Aorta (tissue), 5 donors: ENCODE data around the gene ATF6. TPM values are rescaled to one million over a fixed set of nuclear protein-coding genes. Genes with fewer than 3 reads are reported as not detected.

ENCODE experiments used
- ATAC-seq: fragments of 200-7000 bp; cut with Tn5 transposase; one replicate; pipeline ENCODE4 v1.9.1; 2022; ENCODE audit warnings: moderate library complexity; ENCODE audit not compliant: low FRiP score
- DNase-seq, 2 donors: peaks; one replicate each; pipeline ENCODE4 v3.0.0-alpha.2; 2020
- H3K27ac ChIP-seq, 2 donors: one replicate each; pipeline ENCODE4 v1.5.1; 2013; ENCODE audit warnings: low read length in 2 of 2, mild to moderate bottlenecking in 2 of 2, moderate library complexity in 2 of 2, control low read depth in 1 of 2, inconsistent platforms in 1 of 2, low read depth in 1 of 2
- H3K27me3 ChIP-seq, 2 donors: one replicate each; pipeline ENCODE4 v1.6.1; 2013; ENCODE audit warnings: control low read depth in 1 of 2, low read length in 1 of 2, mild to moderate bottlenecking in 1 of 2, moderate library complexity in 1 of 2; ENCODE audit not compliant: insufficient read depth in 2 of 2, control insufficient read depth in 1 of 2
- H3K36me3 ChIP-seq, 2 donors: one replicate each; pipeline ENCODE4 v1.6.1; 2013; ENCODE audit warnings: control low read depth in 1 of 2, low read length in 1 of 2, mild to moderate bottlenecking in 1 of 2; ENCODE audit not compliant: insufficient read depth in 2 of 2, control insufficient read depth in 1 of 2
- H3K4me1 ChIP-seq, 2 donors: one replicate each; pipeline ENCODE4 v1.6.1; 2013; ENCODE audit warnings: low read length in 2 of 2, control low read depth in 1 of 2, mild to moderate bottlenecking in 1 of 2, moderate library complexity in 1 of 2; ENCODE audit not compliant: insufficient read depth in 2 of 2, control insufficient read depth in 1 of 2
- H3K4me3 ChIP-seq, 2 donors: one replicate each; pipeline ENCODE4 v1.5.1; 2013; ENCODE audit warnings: low read length in 2 of 2, control low read depth in 1 of 2, mild to moderate bottlenecking in 1 of 2
- H3K9me3 ChIP-seq: one replicate; pipeline ENCODE4 v1.6.1; 2013; ENCODE audit warnings: mild to moderate bottlenecking, low read length; ENCODE audit not compliant: control insufficient read depth
- WGBS, 2 donors: extraction: QIAGEN DNeasy Blood & Tissue Kit; methylation state at CpG; one replicate each; pipeline ENCODE4 v1.1.7; 2013; 5-methylcytosine and 5-hydroxymethylcytosine counted together
- intact Hi-C, 2 donors: fragments of 100-400 bp; cut with DNase I; formaldehyde crosslinking; loops; one replicate each; pipeline versions ENCODE4 v1.14.2 to v1.15.0; 2022
- polyA plus RNA-seq, 2 donors: library from polyadenylated mRNA; stranded (reverse); fragments of 200-250 nt; gene quantifications; one replicate each; pipeline ENCODE4 v1.2.3, GENCODE V29; 2013
- total RNA-seq, 2 donors: library from RNA; stranded (reverse); fragmentation: NEBNext Ultra II Directional; extraction: Animal tissue kit (Norgen Biotek cat#: 25700); gene quantifications; one replicate each; pipeline ENCODE4 v1.2.1, GENCODE V29; 2021
- donor health status: healthy with polysubstance abuse.
- donor health status: Bipolar disorder and iron deficiency.
- donor health status: DM: no; HTN: no; CAD: no.
- donor health status: DM: no; HTN: no; CAD: no.
- donor health status: DM: yes; HTN: yes; CAD: no.

The ATF6 gene
- total and polyA plus RNA-seq, 4 donors = 6.1 to 30.5 (median 18.7) TPM

- no peak overlapping the region for H3K4me3 ChIP-seq
- H3K27me3 ChIP-seq = no peaks in the 10 kb centered on the region
- no peak for DNase-seq
- H3K9me3 ChIP-seq = no peaks in the 10 kb centered on the region
- ATAC-seq = no peak
- peaks cover 4% of the 10 kb centered on the region in 2 donors for H3K4me1 ChIP-seq
- 4% methylated on average over 6 of the region's 6 CpGs for WGBS, 2 donors
- no peaks in the 10 kb centered on the region for H3K36me3 ChIP-seq
- H3K27ac ChIP-seq = no peak overlapping the region
- intact Hi-C loops = loop anchor here (5.0 kb wide), 2 partner anchors 42 to 47 kb away; no protein-coding TSS in a partner anchor
These were observed 203.9 kb downstream of the ATF6 start for GRCh38 chr1:161970036-161970435.

- ATAC-seq = no peak
- Histone ChIP-seq H3K9me3 (no peaks in the 10 kb centered on the region), H3K4me1 (peaks cover 4% of the 10 kb centered on the region in 2 donors), H3K4me3 (no peak overlapping the region), H3K36me3 (no peaks in the 10 kb centered on the region), H3K27me3 (no peaks in the 10 kb centered on the region), H3K27ac (peak overlapping the region in 1 of 2 donors; percentile 30)
- intact Hi-C loops = loop anchor here (5.0 kb wide), 2 partner anchors 42 to 47 kb away; no protein-coding TSS in a partner anchor
- WGBS, 2 donors = 33 to 43% methylated on average over 3 of the region's 3 CpGs
- DNase-seq = no peak
These were observed 204.5 kb downstream of the ATF6 start for GRCh38 chr1:161970633-161971032.

GRCh38 chr1:161972828-161973227, 206.7 kb downstream of the ATF6 start:
- intact Hi-C loops = loop anchor here (5.0 kb wide), 2 partner anchors 39 to 44 kb away; no protein-coding TSS in a partner anchor
- H3K9me3 ChIP-seq = no peaks in the 10 kb centered on the region
- H3K27me3 ChIP-seq = no peaks in the 10 kb centered on the region
- ATAC-seq = no peak
- peaks cover 4% of the 10 kb centered on the region in 2 donors for H3K4me1 ChIP-seq
- H3K36me3 ChIP-seq = no peaks in the 10 kb centered on the region
- DNase-seq = no peak
- H3K4me3 ChIP-seq = no peak overlapping the region
- no peak overlapping the region for H3K27ac ChIP-seq
- WGBS, 2 donors = 83 to 89% methylated on average over 9 of the region's 9 CpGs

- H3K36me3 ChIP-seq = no peaks in the 10 kb centered on the region
- H3K4me1 ChIP-seq = peaks cover 4% of the 10 kb centered on the region in 2 donors
- H3K9me3 ChIP-seq = no peaks in the 10 kb centered on the region
- ATAC-seq = peak; percentile 64
- intact Hi-C loops = loop anchor here (5.0 kb wide), 2 partner anchors 38 to 43 kb away; no protein-coding TSS in a partner anchor
- no peaks in the 10 kb centered on the region for H3K27me3 ChIP-seq
- peak overlapping the region in 1 of 2 donors; percentile 76 for H3K27ac ChIP-seq
- no peak overlapping the region for H3K4me3 ChIP-seq
- 9 to 12% methylated on average over 8 to 9 of the region's 9 CpGs for WGBS, 2 donors
- peak in 1 of 2 donors; percentile 77 for DNase-seq
These were observed 208.1 kb downstream of the ATF6 start for GRCh38 chr1:161973924-161974845.

GRCh38 chr1:161978011-161978790, 212.1 kb downstream of the ATF6 start:
- intact Hi-C loops = no loop called here
- WGBS, 2 donors = 96 to 97% methylated on average over 31 of the region's 31 CpGs
- no peak overlapping the region for H3K27ac ChIP-seq
- no peak for DNase-seq
- no peaks in the 10 kb centered on the region for H3K4me1 ChIP-seq
- ATAC-seq = no peak
- no peak overlapping the region for H3K4me3 ChIP-seq
- no peaks in the 10 kb centered on the region for H3K27me3 ChIP-seq
- H3K9me3 ChIP-seq = no peaks in the 10 kb centered on the region
- H3K36me3 ChIP-seq = no peaks in the 10 kb centered on the region

GRCh38 chr1:161981126-161981525, 215.0 kb downstream of the ATF6 start:
- ATAC-seq (no peak), DNase-seq (no peak)
- Histone ChIP-seq H3K27ac (no peak overlapping the region), H3K4me3 (no peak overlapping the region), H3K27me3 (no peaks in the 10 kb centered on the region), H3K9me3 (no peaks in the 10 kb centered on the region), H3K4me1 (no peaks in the 10 kb centered on the region), H3K36me3 (peaks cover 0 to 4% of the 10 kb centered on the region in 2 donors)
- intact Hi-C loops = no loop called here
- WGBS, 2 donors = 88 to 96% methylated on average over 8 of the region's 8 CpGs

GRCh38 chr1:161981735-161982506, 215.8 kb downstream of the ATF6 start:
- Histone ChIP-seq H3K36me3 (peaks cover 0 to 4% of the 10 kb centered on the region in 2 donors), H3K4me1 (no peaks in the 10 kb centered on the region), H3K27ac (no peak overlapping the region), H3K9me3 (no peaks in the 10 kb centered on the region), H3K4me3 (no peak overlapping the region), H3K27me3 (no peaks in the 10 kb centered on the region)
- 95% methylated on average over 11 of the region's 11 CpGs for WGBS, 2 donors
- ATAC-seq = no peak
- intact Hi-C loops = no loop called here
- no peak for DNase-seq

GRCh38 chr1:161982507-161982895, 216.4 kb downstream of the ATF6 start:
- Histone ChIP-seq H3K4me3 (no peak overlapping the region), H3K27me3 (no peaks in the 10 kb centered on the region), H3K9me3 (no peaks in the 10 kb centered on the region), H3K27ac (no peak overlapping the region), H3K4me1 (no peaks in the 10 kb centered on the region), H3K36me3 (peaks cover 0 to 4% of the 10 kb centered on the region in 2 donors)
- ATAC-seq (no peak), DNase-seq (no peak)
- intact Hi-C loops = no loop called here
- WGBS, 2 donors = 60 to 65% methylated on average over 5 of the region's 5 CpGs
